Stimulated activated CD8-positive, alpha-beta memory T cell treated with anti-CD3 and anti-CD28 coated beads, Interleukin-4, amount 100 ng/mL, for 24 hours (primary cell): ENCODE data around the gene OR6V1.
"Not testable (repeated sequence)": the region's sequence is repeated elsewhere in the genome, so short reads cannot be mapped to it uniquely, and the experiment has no call there.

ENCODE experiments used
- DNase-seq: peaks from one replicate; pipeline ENCODE4 v3.0.0-alpha.2; 2020; ENCODE audit warnings: low read depth

OR6V1 gene

DNA sequence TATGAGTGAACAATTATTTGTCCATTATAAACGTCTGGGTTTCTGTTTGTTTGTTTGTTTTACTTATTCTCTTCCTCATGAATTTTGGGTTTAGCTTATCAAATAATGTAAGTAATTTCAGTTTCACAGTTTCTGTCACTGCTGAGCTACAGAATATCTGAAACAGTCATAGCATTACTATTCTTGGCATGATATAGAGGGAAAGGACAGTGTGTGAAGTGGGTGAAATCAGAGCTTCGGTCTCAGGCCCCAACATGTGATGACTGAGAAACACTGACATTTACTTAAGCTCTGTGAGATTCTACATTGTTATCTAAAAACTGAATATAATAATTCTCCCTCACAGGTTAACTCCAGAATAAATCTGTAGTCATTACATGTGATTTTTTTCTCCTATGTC is 8.8 kb upstream of the OR6V1 start:
- no peak for DNase-seq

DNA sequence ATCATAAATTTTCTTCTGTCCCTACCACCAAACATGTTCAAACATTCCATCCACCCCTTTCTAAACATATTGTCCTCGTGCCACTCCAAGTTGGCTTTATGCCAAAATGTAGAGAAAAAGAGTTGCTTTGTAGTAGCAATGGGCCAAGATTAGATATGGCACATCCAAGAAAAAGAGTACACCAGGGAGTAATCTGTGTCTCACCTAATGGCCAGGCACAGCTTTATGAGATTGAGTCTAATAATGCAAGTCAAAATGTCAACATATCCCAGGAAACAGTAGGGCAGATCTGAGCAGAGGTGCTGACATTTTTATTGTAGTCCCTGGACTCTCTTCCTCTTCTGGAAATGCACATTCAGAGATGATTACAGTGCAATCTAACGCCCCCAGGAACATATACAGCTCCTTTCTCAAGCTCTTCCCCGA is 5.7 kb upstream of the OR6V1 start:
- DNase-seq: no peak

DNA sequence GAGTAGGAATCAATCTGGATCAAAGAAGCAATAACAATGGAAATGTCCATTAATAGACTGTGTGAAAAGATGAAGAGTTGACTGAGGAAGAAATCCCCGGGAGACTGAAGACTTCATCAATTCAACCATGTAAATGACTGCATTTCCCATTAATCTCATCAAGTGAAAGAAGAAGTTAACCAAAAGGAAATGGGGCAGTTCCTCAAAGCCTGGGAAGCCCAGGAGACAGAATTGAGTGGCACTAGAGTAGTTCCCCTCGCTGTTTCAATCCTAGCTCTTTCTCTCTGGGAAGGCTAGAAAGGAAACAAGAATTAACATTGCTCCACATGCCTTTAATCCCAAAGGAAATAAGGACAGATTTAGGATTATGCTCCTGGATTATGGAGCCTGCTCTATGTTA is 4.8 kb upstream of the OR6V1 start:
- no peak for DNase-seq

DNA sequence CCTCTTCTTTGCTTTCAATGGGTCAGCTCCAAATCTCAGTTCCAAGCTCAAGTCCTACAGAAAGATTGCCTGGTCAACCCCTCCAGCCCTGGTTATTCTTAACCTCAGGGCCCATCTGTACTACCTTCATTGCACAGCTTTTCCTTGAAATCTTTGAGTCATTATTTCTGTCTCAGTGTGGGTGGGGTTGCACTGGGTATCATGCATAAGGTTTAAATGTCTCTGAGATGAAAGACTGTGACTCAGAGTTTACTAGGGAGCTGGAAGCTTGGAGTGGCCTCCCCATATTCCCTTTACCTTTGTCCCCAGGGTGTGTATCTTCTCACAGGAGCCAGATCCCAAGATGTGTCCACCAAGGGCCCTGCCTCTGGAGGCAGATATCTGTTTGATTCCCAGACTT is 3.3 kb upstream of the OR6V1 start:
- DNase-seq: no peak

DNA sequence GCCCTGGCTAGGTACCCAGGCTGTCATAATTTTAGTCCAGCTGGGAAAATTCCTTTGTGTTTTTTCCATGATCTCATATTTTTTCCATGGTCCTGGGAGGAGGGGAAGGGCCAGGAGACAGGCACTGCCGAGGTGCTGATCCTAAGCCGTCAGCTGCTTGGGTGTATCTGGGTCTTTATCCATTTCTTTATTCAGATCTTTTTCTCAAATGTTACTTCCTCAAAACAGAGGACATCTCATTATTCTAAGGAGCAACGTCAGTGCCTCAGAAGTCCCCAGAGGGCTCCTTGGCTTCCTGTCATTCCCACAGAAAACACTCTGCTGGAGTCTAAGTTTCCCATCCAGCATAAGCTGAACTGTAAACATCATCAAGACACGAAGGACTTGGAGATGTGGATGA is 2.8 kb upstream of the OR6V1 start:
- no peak for DNase-seq

DNA sequence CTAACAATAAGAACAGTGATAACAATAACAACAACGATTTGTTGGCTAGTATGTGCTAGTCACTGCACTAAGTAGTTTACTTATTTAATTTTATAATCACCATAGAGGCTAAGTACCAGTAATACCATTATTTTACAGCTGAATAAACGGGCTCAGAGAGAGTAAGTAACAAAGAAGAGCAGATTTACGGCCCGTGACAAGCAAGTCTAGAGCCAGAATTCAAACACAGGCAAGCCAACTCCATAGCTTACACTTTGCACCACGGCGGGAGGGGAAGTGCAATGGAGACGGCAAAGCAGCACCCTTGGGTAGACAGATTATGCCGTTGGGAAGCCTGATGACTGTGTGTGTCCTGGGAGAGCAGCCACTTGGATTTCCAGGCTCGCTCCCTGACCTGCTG is 1.2 kb upstream of the OR6V1 start:
- no peak for DNase-seq

DNA sequence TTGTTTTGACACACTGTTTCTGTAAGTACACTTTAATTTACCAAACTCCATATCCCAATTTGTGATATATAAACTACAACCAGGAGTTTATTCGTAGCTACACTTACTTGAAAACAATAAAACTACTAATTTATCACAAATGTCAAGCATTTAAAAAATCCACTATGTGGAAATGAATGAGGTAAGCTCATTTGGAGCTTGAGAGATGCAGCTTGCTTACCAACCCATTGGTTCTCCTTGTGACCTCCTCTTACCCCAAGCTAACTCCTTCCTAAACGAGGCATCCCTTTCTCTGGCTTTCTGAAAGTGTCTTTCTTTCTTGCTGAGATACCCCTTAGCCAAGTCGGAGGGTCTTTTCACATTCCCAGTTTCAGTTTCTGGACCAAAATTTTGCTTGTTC is 2.5 kb downstream of the OR6V1 start:
- no peak for DNase-seq

DNA sequence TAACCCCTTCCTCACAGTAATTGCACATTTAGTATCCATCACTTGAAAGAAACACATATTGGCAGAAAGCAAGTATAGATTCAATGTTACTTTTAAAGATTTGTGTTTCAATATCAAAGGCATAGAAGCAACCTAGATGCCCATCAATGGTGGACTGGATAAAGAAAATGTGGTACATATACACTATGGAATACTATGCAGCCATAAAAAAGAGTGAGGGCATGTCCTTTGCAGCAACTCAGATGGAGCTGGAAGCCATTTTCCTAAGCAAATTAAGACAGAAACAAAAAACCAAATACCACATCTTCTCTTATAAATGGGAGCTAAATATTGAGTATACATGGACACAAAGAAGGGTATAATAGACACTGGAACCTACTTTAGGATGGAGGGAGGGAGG is 3.6 kb downstream of the OR6V1 start:
- no peak for DNase-seq

DNA sequence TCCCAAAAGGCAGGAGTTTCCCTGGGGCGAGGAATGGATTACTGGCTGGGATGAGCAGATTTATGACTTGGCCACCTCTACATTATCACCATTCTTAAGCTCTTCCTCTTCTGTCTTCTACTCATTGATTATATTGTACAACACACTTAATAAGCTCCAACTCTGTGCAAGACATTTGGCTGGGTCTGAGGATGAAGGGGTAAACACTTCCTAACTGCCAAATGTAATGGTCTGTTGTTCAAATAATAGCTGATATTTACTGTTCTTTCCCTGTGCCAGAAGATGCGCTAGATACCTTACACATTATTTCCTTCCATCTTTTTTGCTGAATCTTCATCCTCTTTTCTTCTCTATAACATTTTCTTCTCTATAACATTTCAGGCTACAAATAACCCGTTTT is 11.6 kb downstream of the OR6V1 start:
- DNase-seq: no peak

DNA sequence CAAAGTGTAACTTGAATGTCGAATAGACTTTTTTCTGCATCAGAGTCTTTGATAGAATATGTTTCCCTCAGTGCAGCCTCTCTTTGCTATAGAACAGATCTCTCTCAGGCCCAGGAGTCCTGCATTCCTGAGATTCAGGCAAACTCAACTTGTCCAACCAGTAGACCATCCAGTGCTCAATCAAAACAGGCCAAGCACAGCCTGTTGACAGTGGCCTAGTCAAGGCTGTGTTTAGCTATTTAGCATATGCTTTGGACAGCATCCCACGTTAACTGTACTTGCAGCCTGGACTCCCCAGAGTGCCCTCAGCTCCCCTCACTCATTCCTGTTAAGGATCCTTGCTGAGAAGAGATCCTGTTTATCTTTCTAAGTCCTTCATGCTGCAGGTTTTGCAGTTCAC is 16.3 kb downstream of the OR6V1 start:
- DNase-seq: no peak

DNA sequence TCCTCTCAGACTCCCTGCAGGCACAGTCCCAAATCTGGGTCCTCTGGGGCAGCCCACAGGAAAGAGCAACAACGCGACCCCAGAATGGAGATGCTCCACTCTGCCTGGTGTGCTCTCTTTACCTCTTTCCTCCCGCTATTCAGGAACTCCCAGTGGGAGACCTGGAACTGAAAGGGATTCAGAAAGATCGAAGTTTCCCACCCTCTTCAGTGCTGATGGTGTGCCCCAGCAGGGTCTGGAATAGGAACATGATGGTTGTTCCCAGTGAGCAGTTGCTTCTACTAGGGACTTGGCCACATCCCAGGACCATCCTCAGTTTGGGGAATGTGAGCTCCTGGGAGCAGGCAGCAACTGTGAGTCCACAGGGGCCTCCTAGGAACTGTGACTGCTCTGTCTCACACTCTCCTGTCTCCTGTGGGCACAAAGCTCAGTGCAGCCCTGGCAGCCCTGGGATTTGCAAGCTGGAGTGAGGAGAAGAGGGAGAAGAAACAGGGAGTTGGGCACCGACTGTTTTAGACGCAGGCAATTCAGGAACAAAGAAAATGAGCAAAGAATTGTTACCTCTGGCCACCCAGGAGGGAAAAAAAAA is 17.9 kb downstream of the OR6V1 start:
- no peak for DNase-seq

DNA sequence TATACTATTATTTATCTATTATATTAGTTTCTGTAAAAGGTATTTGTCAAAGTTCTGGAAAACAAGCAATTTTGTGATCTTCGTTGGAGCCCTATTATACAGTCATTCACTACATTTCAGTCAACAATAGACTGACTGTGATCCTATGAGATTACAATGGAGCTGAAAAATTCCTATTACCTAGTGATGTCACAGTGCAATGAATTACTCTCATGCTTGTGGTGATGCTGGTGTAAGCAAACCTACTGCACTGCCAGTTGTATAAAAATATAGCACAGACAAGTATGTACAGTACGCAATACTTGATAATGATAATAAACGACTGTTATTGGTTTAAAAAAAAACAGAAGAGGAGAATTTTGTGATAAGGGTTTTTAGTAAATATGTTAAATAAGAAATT is 21.4 kb downstream of the OR6V1 start:
- no peak for DNase-seq

DNA sequence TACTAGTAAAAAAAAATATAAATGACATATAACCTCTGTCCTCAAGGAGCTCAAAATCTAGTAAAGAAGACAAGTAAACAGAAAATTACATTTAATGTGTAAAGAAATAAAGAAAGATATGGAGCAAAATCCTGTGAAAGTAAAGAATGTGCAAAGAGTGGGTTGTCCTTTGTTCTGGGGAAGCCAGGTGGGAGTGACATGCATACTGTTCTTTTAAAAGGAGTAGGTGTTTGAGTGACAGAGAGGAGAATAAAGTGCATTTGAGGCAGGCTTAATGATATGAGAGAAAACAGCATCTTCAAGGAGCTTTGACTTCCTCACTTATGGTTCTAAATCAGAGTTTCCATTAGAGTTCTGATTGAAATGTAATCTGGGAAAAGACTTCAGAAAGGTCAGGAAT is 22.0 kb downstream of the OR6V1 start:
- DNase-seq: no peak

DNA sequence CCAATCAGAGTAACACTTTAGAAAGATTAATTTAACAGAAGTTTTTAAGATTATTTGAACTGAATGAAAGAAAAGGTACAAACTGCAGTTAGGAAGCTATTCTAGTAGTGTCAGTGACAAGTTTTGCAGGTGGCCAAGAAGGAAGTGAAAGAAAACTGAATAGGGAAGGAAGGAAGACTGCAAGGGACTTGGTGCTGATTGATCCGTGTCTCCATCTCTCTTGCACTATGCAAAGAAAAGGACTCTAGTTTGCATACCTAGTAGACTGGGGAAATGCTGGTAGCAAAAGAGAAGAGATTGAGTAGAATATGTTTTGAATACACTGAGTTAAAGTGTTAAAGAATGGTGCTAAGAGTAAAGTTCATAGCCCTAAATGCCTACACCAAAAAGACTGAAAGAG is 33.0 kb downstream of the OR6V1 start:
- no peak for DNase-seq

DNA sequence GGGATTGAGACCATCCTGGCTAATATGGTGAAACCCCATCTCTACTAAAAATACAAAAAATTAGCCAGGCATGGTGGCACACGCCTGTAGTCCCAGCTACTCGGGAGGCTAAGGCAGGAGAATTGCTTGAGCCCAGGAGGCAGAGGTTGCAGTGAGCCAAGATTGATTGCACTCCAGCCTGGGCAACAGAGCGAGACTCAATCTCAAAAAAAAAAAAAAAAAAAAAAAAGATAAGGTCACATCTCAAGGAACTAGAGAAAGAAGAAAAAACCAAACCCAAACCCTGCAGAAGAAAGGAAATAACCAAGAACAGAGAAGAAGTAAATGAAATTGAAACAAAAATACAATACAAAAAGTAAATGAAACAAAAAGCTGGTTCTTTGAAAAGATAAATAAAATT is 33.5 kb downstream of the OR6V1 start:
- DNase-seq: not testable (repeated sequence)

DNA sequence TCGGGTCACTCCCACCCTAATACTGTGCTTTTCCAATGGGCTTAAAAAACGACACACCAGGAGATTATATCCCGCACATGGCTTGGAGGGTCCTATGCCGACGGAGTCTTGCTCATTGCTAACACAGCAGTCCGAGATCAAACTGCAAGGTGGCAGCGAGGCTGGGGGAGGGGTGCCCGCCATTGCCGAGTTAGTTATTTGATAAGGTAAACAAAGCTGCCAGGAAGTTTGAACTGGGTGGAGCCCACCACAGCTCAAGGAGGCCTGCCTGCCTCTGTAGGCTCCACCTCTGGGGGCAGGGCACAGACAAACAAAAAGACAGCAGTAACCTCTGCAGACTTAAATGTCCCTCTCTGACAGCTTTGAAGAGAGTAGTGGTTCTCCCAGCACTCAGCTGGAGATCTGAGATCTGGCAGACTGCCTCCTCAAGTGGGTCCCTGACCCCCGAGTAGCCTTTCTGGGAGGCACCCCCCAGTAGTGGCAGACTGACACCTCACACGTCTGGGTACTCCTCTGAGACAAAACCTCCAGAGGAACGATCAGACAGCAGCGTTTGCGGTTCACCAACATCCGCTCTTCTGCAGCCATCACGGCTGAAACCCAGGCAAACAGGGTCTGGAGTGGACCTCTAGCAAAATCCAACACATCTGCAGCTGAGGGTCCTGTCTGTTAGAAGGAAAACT is 36.5 kb downstream of the OR6V1 start:
- not testable (repeated sequence) for DNase-seq

DNA sequence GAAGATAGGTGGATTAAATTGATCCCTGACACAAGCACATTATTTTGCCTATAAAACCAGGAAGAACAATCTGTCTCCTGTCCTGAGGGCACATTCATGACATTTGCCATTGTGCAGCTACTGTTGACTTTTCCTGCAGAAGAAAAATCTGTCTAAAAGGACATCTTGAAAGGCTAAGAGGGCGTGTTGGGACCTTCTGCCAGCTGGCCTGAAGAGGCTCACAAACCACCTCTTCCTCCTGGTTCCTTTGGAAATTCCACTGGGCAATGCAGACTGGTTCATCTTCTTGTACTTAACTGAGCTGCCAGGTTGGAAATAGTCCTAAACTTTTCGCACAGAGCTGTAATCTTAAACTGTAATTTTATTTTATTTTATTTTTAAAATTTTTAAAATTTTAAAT is 44.0 kb downstream of the OR6V1 start:
- DNase-seq: no peak

DNA sequence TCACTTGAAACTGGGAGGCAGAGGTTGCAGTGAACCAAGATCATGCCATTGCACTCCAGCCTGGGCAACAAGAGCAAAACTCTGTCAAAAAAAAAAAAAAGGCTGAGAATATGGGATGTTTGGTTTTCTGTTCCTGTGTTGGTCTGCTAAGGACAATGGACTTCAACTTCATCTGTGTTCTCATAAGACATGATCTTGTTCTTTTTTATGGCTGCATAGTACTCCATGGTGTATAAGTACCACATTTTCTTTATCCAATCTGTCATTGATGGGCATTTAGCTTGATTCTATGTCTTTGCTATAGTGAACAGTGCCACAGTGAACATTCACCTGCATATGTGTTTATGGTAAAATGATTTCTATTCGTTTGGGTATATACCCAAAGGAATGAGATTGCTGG is 47.4 kb downstream of the OR6V1 start:
- DNase-seq: not testable (repeated sequence)
